GM19467 (cell line): ENCODE data around the gene RIPK1.
"Not testable (repeated sequence)": the region's sequence is repeated elsewhere in the genome, so short reads cannot be mapped to it uniquely, and the experiment has no call there.

Experiments
- ATAC-seq: cut with Tn5 transposase; IDR thresholded peaks from one replicate; pipeline ENCODE4 v1.9.1; 2021; ENCODE audit warnings: mild to moderate bottlenecking, moderate library complexity; ENCODE audit not compliant: unreplicated experiment

The RIPK1 gene

GRCh38 chr6:3133515-3133914 lies 65.2 kb downstream of the RIPK1 start:
- no peak for ATAC-seq

- ATAC-seq: no peak
Measured at GRCh38 chr6:3135668-3136291, 67.5 kb downstream of the RIPK1 start.

- no peak for ATAC-seq
Measured at GRCh38 chr6:3136292-3137011, 68.2 kb downstream of the RIPK1 start.

GRCh38 chr6:3137057-3137777 lies 68.9 kb downstream of the RIPK1 start:
- ATAC-seq: no peak

GRCh38 chr6:3137873-3138272 lies 69.6 kb downstream of the RIPK1 start:
- ATAC-seq: not testable (repeated sequence)

GRCh38 chr6:3138341-3138740 lies 70.0 kb downstream of the RIPK1 start:
- no peak for ATAC-seq

GRCh38 chr6:3139090-3139903 lies 71.0 kb downstream of the RIPK1 start:
- ATAC-seq: no peak

GRCh38 chr6:3140201-3140600 lies 71.9 kb downstream of the RIPK1 start:
- ATAC-seq: no peak

GRCh38 chr6:3142536-3142935 lies 74.2 kb downstream of the RIPK1 start:
- ATAC-seq: no peak

GRCh38 chr6:3143158-3143557 lies 74.9 kb downstream of the RIPK1 start:
- no peak for ATAC-seq

- ATAC-seq: no peak
Measured at GRCh38 chr6:3144571-3144970, 76.3 kb downstream of the RIPK1 start.

- ATAC-seq: no peak
Measured at GRCh38 chr6:3147914-3148757, 79.8 kb downstream of the RIPK1 start.

GRCh38 chr6:3151691-3152090 lies 83.4 kb downstream of the RIPK1 start:
- no peak for ATAC-seq

GRCh38 chr6:3152689-3153088 lies 84.4 kb downstream of the RIPK1 start:
- no peak for ATAC-seq

- not testable (repeated sequence) for ATAC-seq
Measured at GRCh38 chr6:3155416-3155815, 87.1 kb downstream of the RIPK1 start.

GRCh38 chr6:3156184-3157130 lies 88.2 kb downstream of the RIPK1 start:
- not testable (repeated sequence) for ATAC-seq

- peak; percentile 82 for ATAC-seq
Measured at GRCh38 chr6:3157131-3157933, 89.0 kb downstream of the RIPK1 start, which contains the start of gene TUBB2A. TUBB2A (minus strand) TSS chr6:3157544; CDS start chr6:3157463, 81 bp downstream.
